Fibroblast of lung (primary cell): ENCODE measurements around the gene SLC10A1. TPM values are rescaled to one million over a fixed set of nuclear protein-coding genes. Genes with fewer than 3 reads are reported as not detected.

Experiments used
- DNase-seq, 2 donors: peaks; one replicate each; pipeline versions ENCODE4 v3.0.0 to v3.0.0-alpha.2; 2010; ENCODE audit warnings: low read depth in 2 of 2
- H2AFZ ChIP-seq: 2 replicates; pipeline ENCODE4 v1.5.1; 2012; ENCODE audit warnings: low read length, control low read depth, inconsistent platforms
- H3K27ac ChIP-seq: 2 replicates; pipeline ENCODE4 v1.5.1; 2011; ENCODE audit warnings: low read length, control low read depth; ENCODE audit not compliant: insufficient read depth
- H3K27me3 ChIP-seq: 2 replicates; pipeline ENCODE4 v1.5.1; 2011; ENCODE audit warnings: mild to moderate bottlenecking, low read length; ENCODE audit not compliant: control insufficient read depth, insufficient read depth
- H3K36me3 ChIP-seq: 2 replicates; pipeline ENCODE4 v1.5.1; 2011; ENCODE audit warnings: low read length; ENCODE audit not compliant: control insufficient read depth, insufficient read depth
- H3K4me1 ChIP-seq: 2 replicates; pipeline ENCODE4 v1.5.1; 2011; ENCODE audit warnings: low read length; ENCODE audit not compliant: control insufficient read depth, insufficient read depth; ENCODE audit errors: extremely low read depth
- H3K4me2 ChIP-seq: 2 replicates; pipeline ENCODE4 v1.5.1; 2011; ENCODE audit warnings: low read length, control low read depth; ENCODE audit not compliant: insufficient read depth; ENCODE audit errors: extremely low read depth
- H3K4me3 ChIP-seq, 4 experiments: fragments of 200-600 bp in 1 of 4; sonication (generic) in 1 of 4; replicated peaks in 1 of 4; 2 replicates each; pipeline ENCODE4 v1.5.1; 2011 to 2016; ENCODE audit warnings: low read length in 4 of 4, low read depth in 3 of 4, mild to moderate bottlenecking in 3 of 4, control low read depth in 2 of 4, inconsistent platforms in 1 of 4, mixed read lengths in 1 of 4; ENCODE audit not compliant: insufficient read depth in 1 of 4; ENCODE audit errors: control extremely low read depth in 1 of 4
- H3K79me2 ChIP-seq: 2 replicates; pipeline ENCODE4 v1.5.1; 2012; ENCODE audit warnings: mild to moderate bottlenecking, low read length, inconsistent platforms; ENCODE audit not compliant: control insufficient read depth, insufficient read depth
- H3K9ac ChIP-seq: 2 replicates; pipeline ENCODE4 v1.5.1; 2011; ENCODE audit warnings: mild to moderate bottlenecking, low read length, control low read depth; ENCODE audit not compliant: insufficient read depth
- H3K9me3 ChIP-seq: 2 replicates; pipeline ENCODE4 v1.5.1; 2012; ENCODE audit warnings: low read depth, low read length; ENCODE audit not compliant: control insufficient read depth, insufficient read depth
- H4K20me1 ChIP-seq: 2 replicates; pipeline ENCODE4 v1.5.1; 2011; ENCODE audit warnings: low read length; ENCODE audit not compliant: control insufficient read depth, insufficient read depth; ENCODE audit errors: extremely low read depth
- EZH2 ChIP-seq: IDR thresholded peaks from 2 replicates; pipeline ENCODE4 v1.5.1; 2012; ENCODE audit warnings: low read length, control low read depth, mild to moderate bottlenecking; ENCODE audit errors: missing control alignments
- polyA plus RNA-seq, 2 donors: library from polyadenylated mRNA; depleted of rRNA in 1 of 2; stranded (reverse) in 1 of 2; unstranded in 1 of 2; fragments of >200 nt; gene quantifications; 2 replicates each; pipeline ENCODE4 v1.2.1, GENCODE V29; 2011 to 2012; ENCODE audit warnings: missing spikeins in 1 of 2
- total RNA-seq: library from RNA; depleted of rRNA; stranded (reverse); fragments of >200 nt; gene quantifications from 2 replicates; pipeline ENCODE4 v1.2.1, GENCODE V29; 2014
- TF ChIP-seq, protein P1 (sequence below), 2 donors: IDR thresholded peaks in 1 of 2; conservative IDR thresholded peaks in 1 of 2; 1 replicate in 1 of 2; 2 replicates in 1 of 2; pipeline ENCODE4 v1.5.1; 2011 to 2012; ENCODE audit warnings: low read length in 2 of 2, control low read depth in 1 of 2, inconsistent platforms in 1 of 2, low read depth in 1 of 2, mild to moderate bottlenecking in 1 of 2

The SLC10A1 gene
- total and polyA plus RNA-seq, 2 donors (not counting 1 experiment from before 2014, with no cell fraction given): not detected

DNA sequence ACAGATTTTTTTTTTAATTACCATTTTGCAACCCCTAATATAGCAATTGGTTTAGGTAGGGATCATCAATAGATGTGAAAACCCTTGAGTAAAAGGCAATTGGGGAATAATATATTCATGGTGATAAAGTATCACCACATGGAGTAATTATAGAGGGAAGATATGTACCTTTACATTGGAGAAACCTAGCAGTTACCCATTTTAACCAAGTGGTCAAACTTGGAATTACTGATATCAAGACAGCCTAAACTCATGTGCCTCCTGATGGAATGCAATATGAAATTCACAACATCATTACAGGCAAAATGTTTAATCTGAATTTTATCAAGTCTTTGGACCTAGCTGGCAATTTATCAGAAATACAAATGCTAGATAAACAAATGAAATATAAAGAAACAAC is 6.7 kb upstream of the SLC10A1 start:
- no peak for TF ChIP-seq EZH2
- TF ChIP-seq, protein P1, sequence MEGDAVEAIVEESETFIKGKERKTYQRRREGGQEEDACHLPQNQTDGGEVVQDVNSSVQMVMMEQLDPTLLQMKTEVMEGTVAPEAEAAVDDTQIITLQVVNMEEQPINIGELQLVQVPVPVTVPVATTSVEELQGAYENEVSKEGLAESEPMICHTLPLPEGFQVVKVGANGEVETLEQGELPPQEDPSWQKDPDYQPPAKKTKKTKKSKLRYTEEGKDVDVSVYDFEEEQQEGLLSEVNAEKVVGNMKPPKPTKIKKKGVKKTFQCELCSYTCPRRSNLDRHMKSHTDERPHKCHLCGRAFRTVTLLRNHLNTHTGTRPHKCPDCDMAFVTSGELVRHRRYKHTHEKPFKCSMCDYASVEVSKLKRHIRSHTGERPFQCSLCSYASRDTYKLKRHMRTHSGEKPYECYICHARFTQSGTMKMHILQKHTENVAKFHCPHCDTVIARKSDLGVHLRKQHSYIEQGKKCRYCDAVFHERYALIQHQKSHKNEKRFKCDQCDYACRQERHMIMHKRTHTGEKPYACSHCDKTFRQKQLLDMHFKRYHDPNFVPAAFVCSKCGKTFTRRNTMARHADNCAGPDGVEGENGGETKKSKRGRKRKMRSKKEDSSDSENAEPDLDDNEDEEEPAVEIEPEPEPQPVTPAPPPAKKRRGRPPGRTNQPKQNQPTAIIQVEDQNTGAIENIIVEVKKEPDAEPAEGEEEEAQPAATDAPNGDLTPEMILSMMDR (conservative IDR thresholded peaks at IDR 0.05 in 1 of 2, IDR thresholded peaks at IDR 0.05 in 1 of 2; ENCODE audit: low read depth in 1 of 2, low read length in 2 of 2): peak in 1 of 2 donors; percentile 30
- no peak overlapping the region for H3K27ac ChIP-seq

DNA sequence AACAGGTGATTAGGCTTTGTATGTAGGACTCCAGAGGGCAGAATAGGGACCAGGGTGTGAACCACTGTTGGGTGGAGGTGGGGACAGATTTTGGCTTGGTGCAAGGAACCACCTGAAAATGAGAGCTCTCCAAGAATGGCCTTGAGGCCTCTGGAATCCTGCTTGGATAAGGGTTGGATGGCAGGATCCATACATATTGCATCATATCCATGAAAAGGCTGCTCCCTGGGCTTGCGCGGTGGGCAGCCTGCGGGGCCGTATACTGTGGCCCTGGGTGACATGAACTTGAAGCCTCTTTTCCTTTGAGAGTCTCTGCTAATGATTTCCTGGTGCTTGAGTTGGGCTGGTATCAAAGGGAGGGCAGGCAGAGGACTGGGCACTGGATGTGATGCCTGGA is 1.3 kb upstream of the SLC10A1 start:
- H2AFZ ChIP-seq: no peak overlapping the region
- H3K4me2 ChIP-seq: no peak overlapping the region
- H4K20me1 ChIP-seq: no peaks in the 10 kb centered on the region
- no peak overlapping the region for H3K4me3 ChIP-seq
- H3K9ac ChIP-seq: no peak overlapping the region
- H3K36me3 ChIP-seq: no peaks in the 10 kb centered on the region
- H3K27ac ChIP-seq: no peak overlapping the region
- TF ChIP-seq, protein P1 (conservative IDR thresholded peaks at IDR 0.05 in 1 of 2, IDR thresholded peaks at IDR 0.05 in 1 of 2; ENCODE audit: low read depth in 1 of 2, low read length in 2 of 2): no peak
- no peak for TF ChIP-seq EZH2
- H3K4me1 ChIP-seq: no peaks in the 10 kb centered on the region
- no peaks in the 10 kb centered on the region for H3K9me3 ChIP-seq
- DNase-seq: no peak
- H3K79me2 ChIP-seq: no peaks in the 10 kb centered on the region
- peaks cover 6% of the 10 kb centered on the region for H3K27me3 ChIP-seq

More for the DNA sequence above, 6.7 kb upstream of the SLC10A1 start:
- DNase-seq: no peak
- no peak overlapping the region for H3K4me3 ChIP-seq
- H3K9ac ChIP-seq: no peak overlapping the region
- no peaks in the 10 kb centered on the region for H3K9me3 ChIP-seq
- H3K27me3 ChIP-seq: peaks cover 3% of the 10 kb centered on the region
- no peaks in the 10 kb centered on the region for H4K20me1 ChIP-seq
- no peaks in the 10 kb centered on the region for H3K4me1 ChIP-seq
- H2AFZ ChIP-seq: no peak overlapping the region
- H3K36me3 ChIP-seq: no peaks in the 10 kb centered on the region
- H3K79me2 ChIP-seq: no peaks in the 10 kb centered on the region
- H3K4me2 ChIP-seq: no peak overlapping the region

DNA sequence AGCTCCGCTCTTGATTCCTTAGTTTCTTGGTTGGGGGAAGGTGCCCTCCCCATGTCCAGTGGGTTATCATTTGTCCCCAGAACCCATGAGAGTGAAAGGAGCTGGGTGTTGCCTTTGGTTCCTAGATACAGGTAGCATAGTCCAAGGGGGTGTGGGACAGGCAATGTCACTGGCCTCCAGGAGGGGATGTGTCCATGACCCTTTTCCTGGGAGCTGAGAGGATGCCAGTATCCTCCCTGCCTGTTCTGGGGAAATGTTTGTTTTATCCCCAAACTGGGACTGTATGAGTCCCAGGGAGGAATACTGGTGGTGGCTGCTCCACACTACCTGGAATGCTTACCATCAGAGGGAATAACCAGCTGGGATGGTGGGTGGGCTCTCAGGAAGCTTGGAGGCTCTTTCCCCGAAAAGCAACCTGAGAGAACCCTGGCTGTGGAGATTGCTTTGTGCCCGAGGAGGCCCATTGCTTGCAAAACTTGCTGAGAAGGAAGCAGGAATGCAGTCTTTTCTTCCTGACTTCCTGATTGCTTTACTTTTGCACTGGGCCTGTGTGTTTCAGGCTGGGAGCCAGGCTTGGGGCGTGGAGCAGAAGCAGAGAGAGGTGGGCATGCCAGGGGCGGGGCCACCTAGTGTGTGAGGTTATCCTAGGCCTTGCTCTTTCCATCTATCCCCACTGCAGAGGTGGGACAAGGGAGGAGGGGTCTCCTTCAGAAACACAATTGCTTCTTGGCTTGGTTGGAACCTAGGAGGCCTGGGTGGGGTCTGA is 715 bp upstream of the SLC10A1 start:
- no peak for TF ChIP-seq EZH2
- TF ChIP-seq, protein P1 (conservative IDR thresholded peaks at IDR 0.05 in 1 of 2, IDR thresholded peaks at IDR 0.05 in 1 of 2; ENCODE audit: low read depth in 1 of 2, low read length in 2 of 2): no peak
- Histone ChIP-seq H2AFZ (no peak overlapping the region), H3K4me1 (no peaks in the 10 kb centered on the region), H4K20me1 (no peaks in the 10 kb centered on the region), H3K9me3 (no peaks in the 10 kb centered on the region), H3K9ac (no peak overlapping the region), H3K4me3 (no peak overlapping the region), H3K27me3 (peaks cover 6% of the 10 kb centered on the region), H3K79me2 (no peaks in the 10 kb centered on the region), H3K4me2 (no peak overlapping the region), H3K27ac (no peak overlapping the region), H3K36me3 (no peaks in the 10 kb centered on the region)
- DNase-seq: no peak
